Measurements from ENCODE around the gene TMEM151A.
A peak's percentile ranks its signal among the peaks of the same experiment; 100 is the strongest.
"Not testable (repeated sequence)": the region's sequence is repeated elsewhere in the genome, so short reads cannot be mapped to it uniquely, and the experiment has no call there.

TMEM151A gene

DNA sequence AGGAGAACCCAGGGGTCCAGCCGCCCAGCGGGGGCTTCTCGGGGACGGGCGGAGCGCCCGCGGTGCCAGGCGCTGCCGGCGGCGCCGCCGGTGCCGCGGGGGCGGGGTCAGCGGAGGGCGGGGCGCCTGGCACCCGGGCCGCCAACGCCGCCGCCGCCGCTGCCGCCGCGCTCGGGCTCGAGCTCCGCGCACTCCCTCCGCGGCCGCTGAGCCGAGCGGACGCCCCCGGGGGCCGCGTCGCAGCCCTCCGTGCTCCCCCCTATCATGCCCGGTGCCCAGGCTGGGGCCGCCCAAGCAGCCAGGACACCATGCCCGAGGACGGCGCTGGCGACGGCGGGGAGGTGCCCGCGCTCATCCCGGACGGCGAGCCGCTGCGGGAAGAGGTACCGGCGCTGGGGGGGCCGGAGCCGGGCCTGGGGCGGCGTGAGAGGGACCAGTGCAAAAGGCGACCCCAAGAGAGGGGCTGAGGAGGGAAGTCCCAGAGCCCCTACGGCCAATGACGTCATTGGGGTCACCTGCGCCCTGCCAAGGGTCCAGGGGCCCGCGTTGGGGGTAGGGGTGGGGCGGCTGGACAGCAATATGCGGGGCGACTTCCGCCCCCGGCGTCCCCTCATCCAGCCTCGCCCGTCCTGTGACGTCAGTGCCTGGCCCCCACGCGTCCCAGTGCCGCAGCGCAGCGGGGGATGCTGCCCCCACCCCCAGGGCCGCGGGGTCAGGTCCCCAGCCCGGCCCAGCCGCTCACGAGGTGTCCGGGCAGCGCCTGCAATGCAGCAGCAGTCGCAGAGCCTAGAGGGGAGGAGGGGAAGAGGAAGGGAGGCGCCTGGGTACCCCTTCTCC, at the start of gene TMEM151A:
Gene TMEM151A (plus strand): TSS at position 189 of the 837 bp plus-strand sequence. CDS start 120 bp downstream, at position 309.
- DNase-seq, result peak; percentile 26

DNA sequence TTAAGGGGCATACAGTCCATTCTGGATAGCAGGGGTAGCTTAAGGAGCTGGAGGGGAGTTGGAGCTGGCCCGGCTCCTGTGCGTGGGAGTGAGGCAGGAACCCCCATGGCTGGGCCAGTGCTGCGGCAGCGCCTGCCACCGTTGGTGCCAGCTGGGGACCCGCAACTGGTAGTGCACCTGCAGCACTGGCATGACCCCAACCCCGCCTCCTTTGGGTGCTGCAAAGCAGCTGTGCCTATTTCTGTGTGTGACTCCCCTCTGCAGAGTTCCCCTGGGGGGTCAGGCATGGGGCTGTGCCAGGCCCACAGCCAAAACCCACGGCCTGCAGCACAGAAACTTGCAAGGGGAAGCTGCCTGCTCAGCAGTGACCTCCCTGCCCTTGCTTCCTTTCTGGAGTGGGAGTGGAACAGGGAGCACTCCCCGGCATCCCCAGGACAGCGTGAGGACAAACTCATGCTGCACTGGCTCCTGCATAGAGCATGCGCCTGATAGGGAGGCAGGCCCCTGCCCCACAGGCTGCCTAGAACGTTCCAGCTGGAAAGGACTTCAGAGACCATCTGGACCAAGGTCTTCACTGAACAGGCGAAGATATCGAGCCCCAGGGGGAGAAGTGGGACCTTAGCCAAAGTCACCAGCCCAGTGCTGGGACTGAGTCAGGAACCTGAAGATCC, 49.5 kb upstream of the TMEM151A start:
- no peak for DNase-seq

DNA sequence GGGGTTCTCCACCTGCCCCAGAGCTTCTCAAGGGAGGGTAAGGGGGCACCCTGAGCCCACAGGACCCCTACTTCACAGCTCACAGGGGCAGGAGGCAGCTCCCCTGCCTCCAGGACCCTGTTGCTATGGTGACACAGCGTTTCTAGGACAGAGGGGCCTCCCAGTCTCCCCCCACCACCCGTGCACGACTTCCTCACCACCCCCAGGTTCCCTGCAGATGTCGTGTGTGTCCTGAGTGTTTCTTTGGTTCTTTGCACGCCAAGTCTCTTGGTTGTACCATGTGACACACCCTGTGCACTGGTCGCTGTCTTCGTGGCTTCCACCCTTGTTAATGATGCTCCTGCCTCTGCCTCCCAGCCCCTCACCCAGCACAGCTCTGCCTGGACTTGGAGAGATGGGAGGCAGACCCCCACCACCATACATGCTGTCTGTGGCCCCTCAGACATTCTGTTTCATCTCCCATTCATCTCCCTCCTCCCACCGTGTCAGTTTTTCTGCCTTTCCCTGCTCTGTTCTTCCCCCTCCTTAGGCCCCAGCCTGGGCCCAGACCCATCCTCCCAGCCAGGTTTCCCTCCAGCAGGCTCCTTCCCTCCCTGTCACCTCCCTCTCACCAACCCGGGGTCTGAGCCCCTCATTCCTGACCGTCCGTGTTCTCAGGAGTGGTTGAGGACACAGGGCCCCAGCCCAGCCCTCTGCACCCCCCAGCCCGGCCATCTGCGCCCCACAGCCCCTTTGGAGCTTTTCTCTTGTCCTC, 47.7 kb upstream of the TMEM151A start:
- no peak for DNase-seq

DNA sequence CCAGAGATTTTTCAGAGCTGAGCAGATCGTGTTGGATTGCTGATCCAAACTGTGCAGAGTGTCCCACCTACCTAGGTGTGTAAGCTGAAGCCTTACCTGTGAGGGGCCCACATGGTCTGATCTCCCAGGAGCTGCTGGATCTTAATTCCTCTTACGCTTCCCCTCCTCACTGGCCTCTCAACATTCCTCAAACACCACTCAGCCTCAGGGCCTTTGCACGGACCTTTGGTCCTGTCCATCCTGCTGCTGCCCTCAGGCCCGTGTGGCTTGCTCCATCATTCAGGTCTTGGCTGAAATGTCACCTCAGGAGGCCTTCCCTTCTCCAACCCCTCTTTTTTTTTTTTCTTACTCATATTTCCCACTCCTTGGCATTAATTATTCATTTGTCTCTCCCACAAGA, 44.4 kb upstream of the TMEM151A start:
- no peak for DNase-seq

DNA sequence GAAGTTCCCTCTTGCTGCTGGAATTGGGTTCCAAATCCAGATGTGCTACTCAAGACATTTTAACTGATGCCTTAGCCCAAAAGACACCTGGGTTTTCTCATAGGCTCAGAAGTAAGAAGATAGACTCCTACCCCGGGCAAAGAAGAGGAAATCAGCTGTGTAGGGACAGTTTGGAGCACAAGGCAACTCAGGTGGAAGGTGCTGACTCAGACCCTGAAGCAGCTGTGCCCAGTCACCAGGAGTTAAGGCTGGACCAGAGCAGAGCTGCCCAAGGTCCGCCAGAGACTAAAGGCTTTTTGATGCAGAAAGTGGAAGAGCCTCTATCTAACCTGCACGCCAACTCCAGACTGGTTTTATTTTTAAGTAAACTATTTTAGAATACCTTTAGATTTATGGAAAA, 43.9 kb upstream of the TMEM151A start:
- DNase-seq, result no peak

DNA sequence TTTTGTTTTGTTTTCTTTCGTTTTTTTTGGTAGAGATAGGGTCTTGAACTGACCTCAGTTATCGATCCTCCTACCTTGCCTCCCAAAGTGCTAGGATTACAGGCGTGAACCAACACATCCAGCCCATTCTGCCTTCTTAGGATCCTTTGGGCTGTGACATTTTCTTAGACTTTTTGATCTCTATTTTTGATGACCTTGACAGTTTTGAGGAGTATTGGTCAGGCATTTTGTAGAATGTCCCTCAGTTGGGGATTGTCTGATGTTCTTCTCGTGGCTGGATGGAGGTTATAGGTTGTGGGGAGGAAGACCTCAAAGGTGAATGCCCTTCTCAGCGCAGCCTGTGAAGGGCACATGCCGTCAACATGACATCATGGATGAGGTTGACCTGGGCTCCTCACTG, 42.8 kb upstream of the TMEM151A start:
- DNase-seq, result no peak

DNA sequence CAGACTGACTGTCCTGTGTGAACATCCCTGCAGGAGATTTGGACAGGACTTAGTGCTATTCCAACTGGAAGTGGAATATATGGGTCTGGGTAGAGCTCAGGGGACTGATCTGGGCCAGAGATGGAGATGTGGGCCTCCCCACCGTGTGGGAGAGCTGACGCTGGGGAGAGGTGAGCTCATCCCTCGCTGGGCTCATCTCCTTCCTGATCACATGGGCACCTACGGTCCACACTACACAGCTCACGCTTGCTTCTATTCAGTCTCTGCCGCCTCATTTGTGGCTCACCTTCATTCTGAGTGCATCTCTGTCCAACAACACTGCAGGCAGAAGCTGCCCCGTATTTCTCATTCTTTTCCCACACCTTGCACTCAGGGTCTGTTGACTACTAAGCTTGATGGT, 39.9 kb upstream of the TMEM151A start:
- no peak for DNase-seq

DNA sequence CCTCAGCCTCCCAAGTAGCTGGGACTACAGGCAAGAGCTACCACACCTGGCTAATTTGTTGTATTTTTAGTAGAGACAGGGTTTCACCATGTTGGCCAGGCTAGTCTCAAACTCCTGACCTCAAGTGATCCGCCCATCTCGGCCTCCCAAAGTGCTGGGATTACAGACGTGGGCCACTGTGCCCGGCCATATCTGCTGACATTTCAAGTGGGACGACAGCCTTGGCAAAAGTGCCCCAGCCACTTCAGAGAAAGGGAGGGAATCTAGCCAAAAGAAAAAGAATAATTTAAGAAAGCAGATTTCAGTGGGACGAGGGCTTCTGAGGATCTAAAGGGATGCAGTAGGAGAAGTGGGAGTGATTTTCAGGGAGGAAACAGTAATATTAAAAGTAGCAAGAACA, 38.6 kb upstream of the TMEM151A start:
- not testable (repeated sequence) for DNase-seq

DNA sequence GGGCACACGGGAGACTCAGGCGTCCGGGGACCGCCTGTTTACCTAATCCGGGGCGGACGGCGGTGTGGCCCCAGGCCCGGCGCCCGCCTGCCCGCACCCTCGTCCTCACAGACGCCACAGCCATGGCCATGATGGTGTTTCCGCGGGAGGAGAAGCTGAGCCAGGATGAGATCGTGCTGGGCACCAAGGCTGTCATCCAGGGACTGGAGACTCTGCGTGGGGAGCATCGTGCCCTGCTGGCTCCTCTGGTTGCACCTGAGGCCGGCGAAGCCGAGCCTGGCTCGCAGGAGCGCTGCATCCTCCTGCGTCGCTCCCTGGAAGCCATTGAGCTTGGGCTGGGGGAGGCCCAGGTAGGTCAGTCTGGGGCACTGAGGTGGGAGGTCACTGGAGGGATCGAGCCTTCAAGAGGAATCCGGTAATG, 33.2 kb upstream of the TMEM151A start:
- no peak for DNase-seq

DNA sequence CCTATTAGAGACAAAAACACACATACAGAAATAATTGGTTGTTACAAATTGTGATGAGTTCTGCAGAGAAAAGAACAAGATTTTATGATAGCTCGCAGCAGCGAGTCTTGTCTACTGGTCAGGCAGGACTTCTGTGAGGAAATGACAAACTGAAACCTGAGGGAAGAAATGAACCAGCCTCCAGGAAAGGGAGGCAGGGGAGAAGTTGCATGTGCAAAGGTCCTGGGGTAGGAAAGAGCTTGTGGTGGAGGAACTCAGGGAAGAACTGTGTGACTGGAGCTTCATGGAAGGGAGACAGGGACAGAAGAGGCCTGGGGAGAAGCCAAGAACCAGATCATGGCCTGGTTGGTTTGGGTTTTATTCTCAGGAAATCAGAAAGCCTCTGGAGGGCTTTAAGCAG, 32.5 kb upstream of the TMEM151A start:
- no peak for DNase-seq

DNA sequence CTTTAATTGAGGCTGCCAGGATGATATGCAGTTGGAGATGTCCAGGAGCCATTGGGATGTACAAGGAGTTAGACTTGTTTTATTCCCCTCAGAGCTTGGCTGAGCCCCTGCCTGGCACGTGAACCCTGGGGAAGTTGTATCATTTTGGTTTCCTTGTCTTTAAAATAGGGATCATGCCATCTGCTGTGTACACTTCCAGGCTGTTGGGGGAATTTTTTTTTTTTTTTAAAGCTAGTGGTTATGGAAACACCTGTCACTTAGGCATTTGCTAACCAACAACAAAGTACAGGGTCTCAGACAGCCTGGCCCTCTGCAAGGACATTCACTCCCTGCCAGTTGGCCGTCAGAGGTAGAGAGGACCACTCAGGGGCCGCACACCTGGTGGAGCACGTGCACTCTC, 31.7 kb upstream of the TMEM151A start:
- DNase-seq, result no peak

DNA sequence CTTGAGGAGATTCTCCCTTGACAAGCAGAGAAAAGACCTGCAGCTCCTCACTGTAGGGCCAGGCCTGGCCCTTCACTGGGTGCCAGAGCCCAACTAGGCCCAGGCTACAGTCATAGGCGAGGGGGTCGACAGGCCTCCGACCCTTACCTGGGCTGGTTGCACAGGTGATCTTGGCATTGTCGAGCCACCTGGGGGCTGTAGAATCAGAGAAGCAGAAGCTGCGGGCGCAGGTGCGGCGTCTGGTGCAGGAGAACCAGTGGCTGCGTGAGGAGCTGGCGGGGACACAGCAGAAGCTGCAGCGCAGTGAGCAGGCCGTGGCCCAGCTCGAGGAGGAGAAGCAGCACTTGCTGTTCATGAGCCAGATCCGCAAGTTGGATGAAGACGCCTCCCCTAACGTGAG, 30.1 kb upstream of the TMEM151A start:
- no peak for DNase-seq

DNA sequence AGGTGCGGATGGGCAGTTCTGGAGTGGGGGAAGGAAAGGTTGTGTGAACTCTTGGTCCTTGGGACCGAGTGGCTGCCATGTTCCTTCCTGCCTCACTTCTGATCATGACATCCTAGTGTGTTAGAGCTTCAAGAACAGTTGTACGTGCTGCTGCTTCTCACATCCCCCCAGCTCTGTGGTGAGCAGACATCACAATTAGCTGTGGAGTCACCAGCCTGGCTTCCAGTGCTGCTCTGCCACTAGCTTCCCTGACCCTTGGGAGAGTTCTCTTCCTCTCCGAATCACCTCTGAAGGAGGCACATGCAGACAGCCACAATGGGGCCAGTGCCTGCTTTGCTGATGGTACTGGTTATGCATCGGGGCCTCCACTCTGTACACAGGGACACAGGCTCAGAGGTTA, 29.5 kb upstream of the TMEM151A start:
- DNase-seq, result no peak

DNA sequence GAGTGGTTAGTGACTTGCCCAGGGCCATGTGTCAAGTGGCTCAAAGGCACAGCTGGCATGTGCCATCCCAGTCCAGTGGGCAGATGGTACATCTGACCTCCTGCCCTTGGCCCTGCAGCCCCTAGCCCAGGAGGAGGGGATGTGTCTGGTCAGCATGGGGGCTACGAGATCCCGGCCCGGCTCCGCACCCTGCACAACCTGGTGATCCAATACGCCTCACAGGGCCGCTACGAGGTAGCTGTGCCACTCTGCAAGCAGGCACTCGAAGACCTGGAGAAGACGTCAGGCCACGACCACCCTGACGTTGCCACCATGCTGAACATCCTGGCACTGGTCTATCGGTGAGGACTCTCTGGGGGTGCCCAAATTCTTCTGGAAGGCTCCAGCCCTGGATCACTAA, 29.0 kb upstream of the TMEM151A start:
- no peak for DNase-seq

DNA sequence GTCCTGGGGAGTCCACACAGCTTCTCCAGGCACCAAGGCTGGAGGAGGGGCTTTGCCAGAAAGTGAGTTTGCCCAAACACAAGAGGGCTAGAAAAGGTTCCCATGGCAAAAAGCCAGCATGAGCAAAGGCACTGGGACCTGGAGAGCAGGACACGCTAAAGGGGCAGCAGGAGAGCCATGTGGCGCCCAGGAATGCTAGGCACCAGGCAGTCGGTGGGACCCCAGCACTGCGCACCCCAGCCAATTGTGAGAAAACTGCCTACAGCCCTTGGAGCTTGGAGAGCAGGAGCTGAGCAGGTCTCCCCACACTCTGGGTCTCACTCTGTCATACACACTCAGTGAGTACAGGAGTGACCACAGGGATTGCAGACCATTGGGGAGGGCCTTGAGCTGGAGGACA, 28.5 kb upstream of the TMEM151A start:
- DNase-seq, result no peak

DNA sequence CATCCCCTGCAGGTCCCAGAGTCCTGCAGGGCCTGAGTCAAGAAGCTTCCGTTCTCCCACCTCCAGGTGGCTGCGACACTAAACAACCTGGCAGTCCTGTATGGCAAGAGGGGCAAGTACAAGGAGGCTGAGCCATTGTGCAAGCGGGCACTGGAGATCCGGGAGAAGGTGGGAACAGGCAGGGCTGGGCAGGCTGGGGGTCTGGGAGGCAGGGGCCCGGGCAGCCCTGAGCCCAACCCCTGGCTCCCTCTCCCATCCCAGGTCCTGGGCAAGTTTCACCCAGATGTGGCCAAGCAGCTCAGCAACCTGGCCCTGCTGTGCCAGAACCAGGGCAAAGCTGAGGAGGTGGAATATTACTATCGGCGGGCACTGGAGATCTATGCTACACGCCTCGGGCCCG, 27.9 kb upstream of the TMEM151A start:
- DNase-seq, result no peak

DNA sequence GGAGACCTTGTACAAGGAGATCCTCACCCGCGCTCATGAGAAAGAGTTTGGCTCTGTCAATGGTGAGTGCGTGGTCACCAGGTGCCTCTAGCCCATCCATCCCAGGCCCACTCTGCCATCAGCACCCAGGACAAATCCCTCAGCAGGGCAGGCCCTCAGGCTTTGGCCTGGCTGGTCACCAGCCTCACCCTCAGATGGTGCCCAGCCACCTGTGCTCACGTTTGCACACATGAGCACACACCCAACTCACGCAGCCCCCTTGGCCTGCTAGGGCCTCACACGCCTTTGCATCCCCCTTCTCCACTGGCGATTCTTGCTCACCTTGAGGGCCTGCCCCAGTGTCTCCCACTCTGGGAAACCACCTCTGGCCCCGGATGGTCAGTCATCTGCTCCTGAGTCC, 27.3 kb upstream of the TMEM151A start:
- no peak for DNase-seq

DNA sequence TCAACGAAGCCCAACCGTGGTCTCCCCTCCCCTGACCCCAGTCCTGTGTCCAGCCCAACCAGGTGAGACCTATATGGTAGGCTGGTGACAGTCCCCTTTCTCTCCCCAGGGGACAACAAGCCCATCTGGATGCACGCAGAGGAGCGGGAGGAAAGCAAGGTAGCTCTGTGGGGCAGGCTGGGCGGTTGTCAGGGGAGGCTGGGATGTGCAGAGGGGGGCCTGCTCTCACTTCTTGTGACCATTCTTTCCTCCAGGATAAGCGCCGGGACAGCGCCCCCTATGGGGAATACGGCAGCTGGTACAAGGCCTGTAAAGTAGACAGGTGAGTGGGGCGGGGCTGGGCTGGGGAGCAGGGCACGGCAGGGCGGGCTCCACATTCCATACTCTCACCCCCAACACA, 26.8 kb upstream of the TMEM151A start:
- DNase-seq, result no peak

DNA sequence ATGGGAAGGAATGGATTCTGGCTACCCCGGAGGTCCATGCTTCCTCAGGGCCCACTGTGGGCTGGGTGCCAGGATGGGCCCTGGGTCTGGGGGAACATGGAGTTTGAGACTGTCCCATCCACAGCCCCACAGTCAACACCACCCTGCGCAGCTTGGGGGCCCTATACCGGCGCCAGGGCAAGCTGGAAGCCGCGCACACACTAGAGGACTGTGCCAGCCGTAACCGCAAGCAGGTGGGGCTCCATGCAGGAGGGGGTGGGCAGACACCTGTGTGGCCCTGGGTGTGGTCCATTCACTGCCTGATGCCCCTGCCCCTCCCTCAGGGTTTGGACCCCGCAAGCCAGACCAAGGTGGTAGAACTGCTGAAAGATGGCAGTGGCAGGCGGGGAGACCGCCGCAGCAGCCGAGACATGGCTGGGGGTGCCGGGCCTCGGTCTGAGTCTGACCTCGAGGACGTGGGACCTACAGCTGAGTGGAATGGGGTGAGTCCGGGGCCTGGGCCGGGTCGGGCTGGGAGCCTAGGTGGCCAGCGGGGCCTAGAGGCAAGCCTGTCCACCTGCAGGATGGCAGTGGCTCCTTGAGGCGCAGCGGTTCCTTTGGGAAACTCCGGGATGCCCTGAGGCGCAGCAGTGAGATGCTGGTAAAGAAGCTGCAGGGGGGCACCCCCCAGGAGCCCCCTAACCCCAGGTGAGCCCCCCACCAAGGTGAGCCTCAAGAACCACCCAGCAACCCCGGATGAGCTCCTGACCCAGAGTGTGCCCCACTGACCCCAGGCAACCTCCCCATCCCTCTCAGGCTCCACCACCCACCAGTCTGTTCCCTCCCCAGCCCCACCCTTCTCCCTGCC, 25.9 kb upstream of the TMEM151A start:
- no peak for DNase-seq

DNA sequence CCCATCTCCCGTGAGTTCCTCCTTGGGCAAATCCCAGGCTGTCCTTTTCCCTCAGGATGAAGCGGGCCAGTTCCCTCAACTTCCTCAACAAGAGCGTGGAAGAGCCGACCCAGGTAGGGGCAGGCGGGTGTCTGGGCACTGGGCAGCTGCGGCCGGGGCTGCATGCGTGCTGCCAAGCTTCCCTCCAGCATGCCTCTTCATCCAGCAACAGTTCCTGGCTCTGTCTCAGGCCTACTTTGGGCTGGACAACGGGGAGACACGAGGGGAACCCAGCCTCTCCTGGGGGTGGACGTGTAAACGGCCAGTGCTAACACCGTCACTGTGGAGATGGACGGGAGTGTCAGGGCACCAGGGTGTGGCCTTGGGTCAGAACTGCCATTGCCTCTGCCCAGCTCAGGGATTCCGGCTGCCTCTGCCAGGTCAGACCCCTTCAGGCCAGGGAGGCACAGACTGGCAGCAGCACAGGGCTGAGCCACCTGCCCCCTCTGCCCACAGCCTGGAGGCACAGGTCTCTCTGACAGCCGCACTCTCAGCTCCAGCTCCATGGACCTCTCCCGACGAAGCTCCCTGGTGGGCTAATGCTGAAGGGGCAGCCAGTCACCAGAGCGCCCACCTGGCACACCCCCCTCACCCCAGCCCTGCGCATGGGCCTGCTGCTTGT, 25.2 kb upstream of the TMEM151A start:
- no peak for DNase-seq

DNA sequence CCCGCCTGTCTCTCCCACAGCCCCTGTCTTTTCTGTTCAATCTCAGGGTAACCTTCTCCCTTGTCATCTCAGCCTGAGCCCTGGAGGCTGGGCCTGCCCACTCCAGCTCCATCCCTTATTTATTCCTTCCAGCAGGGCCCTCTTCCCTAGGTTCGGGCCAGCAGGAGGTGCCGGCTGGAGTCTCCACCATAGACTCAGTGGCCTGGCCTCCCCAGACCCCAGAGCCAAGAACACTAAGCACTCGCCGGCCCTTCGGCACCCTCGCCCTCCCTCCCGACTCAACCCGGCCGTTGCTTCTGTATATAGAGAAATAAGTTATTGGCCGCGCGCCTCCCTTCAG, 24.7 kb upstream of the TMEM151A start:
- DNase-seq, result no peak

Measured in NCI-H1092 (cell line).